GM12864 (cell line): ENCODE data around the gene FAM241A.

Experiments used
- DNase-seq: peaks from one replicate; pipeline ENCODE4 v3.0.0-alpha.2; 2011; ENCODE audit warnings: low read depth
- H3K4me3 ChIP-seq: 2 replicates; pipeline ENCODE4 v1.5.1; 2011; ENCODE audit warnings: mild to moderate bottlenecking, low read depth, low read length, control low read depth
- CTCF ChIP-seq: IDR thresholded peaks from 2 replicates; pipeline ENCODE4 v1.5.1; 2011; ENCODE audit warnings: low read depth, mild to moderate bottlenecking, moderate library complexity, low read length, control low read depth, inconsistent platforms; ENCODE audit errors: missing control alignments

The FAM241A gene

GRCh38 chr4:112183252-112183651, 38.0 kb downstream of the FAM241A start:
- no peak for DNase-seq
- H3K4me3 ChIP-seq = no peak overlapping the region
- no peak for TF ChIP-seq CTCF

GRCh38 chr4:112184438-112184837, 39.2 kb downstream of the FAM241A start:
- no peak for DNase-seq
- no peak for TF ChIP-seq CTCF
- H3K4me3 ChIP-seq = no peak overlapping the region

GRCh38 chr4:112185334-112185733, 40.1 kb downstream of the FAM241A start:
- no peak for TF ChIP-seq CTCF
- DNase-seq = no peak

GRCh38 chr4:112185740-112186670, 40.8 kb downstream of the FAM241A start:
- DNase-seq = no peak
- no peak overlapping the region for H3K4me3 ChIP-seq
- TF ChIP-seq CTCF = no peak

More at GRCh38 chr4:112185334-112185733, 40.1 kb downstream of the FAM241A start:
- no peak overlapping the region for H3K4me3 ChIP-seq

GRCh38 chr4:112189754-112190153, 44.5 kb downstream of the FAM241A start:
- no peak overlapping the region for H3K4me3 ChIP-seq
- no peak for DNase-seq
- TF ChIP-seq CTCF = no peak

GRCh38 chr4:112190684-112191083, 45.4 kb downstream of the FAM241A start:
- no peak for DNase-seq
- TF ChIP-seq CTCF = no peak
- no peak overlapping the region for H3K4me3 ChIP-seq

- TF ChIP-seq CTCF = no peak
- no peak overlapping the region for H3K4me3 ChIP-seq
- DNase-seq = no peak
Measured at GRCh38 chr4:112196461-112196860, 51.2 kb downstream of the FAM241A start.
